ENCODE results near the gene FAAP100. TPM values are rescaled to one million over a fixed set of nuclear protein-coding genes. Genes with fewer than 3 reads are reported as not detected.
A peak's percentile ranks its signal among the peaks of the same experiment; 100 is the strongest.

The FAAP100 gene
- polyA plus RNA-seq, 1 of the 3 experiments (the other 2 are of a cell fraction), result 18.9 TPM

GRCh38 chr17:81528651-81529436 is 23.3 kb downstream of the FAAP100 start:
- H3K9me2 ChIP-seq, result no peaks in the 10 kb centered on the region
- no peak overlapping the region for H3K4me2 ChIP-seq
- TF ChIP-seq TCF12 (IDR thresholded peaks at IDR 0.05) (no peak), NFIC (IDR thresholded peaks at IDR 0.05; ENCODE audit: borderline replicate concordance) (no peak), ELF1 (IDR thresholded peaks at IDR 0.05) (no peak), MEF2A (IDR thresholded peaks at IDR 0.05; ENCODE audit: borderline replicate concordance, low read depth) (no peak), FOSL2 (IDR thresholded peaks at IDR 0.05; ENCODE audit: borderline replicate concordance, low read depth) (no peak), RAD21 (IDR thresholded peaks at IDR 0.05; ENCODE audit: low read length) (no peak), RFX5 (IDR thresholded peaks at IDR 0.05; ENCODE audit: low read length) (no peak), POLR2AphosphoS5 (IDR thresholded peaks at IDR 0.05; ENCODE audit: low read depth, low read length) (no peak), JUND (IDR thresholded peaks at IDR 0.05) (no peak), EZH2phosphoT487 (IDR thresholded peaks at IDR 0.05; ENCODE audit: borderline replicate concordance, low read depth) (no peak), RCOR1 (IDR thresholded peaks at IDR 0.05; ENCODE audit: low read length) (no peak), TEAD4 (IDR thresholded peaks at IDR 0.05; ENCODE audit: borderline replicate concordance, insufficient read depth) (no peak), TAF1 (IDR thresholded peaks at IDR 0.05; ENCODE audit: borderline replicate concordance, low read depth, low read length) (no peak), CHD2 (IDR thresholded peaks at IDR 0.05; ENCODE audit: low read length, partially characterized antibody) (no peak), YY1 (IDR thresholded peaks at IDR 0.05; ENCODE audit: low read depth) (no peak), NRF1 (IDR thresholded peaks at IDR 0.05; ENCODE audit: low read depth, low read length) (no peak)
- H4K20me1 ChIP-seq (ENCODE audit: insufficient read depth), result peaks cover under 1% of the 10 kb centered on the region; the same call in 1 of the 2 replicates
- H3F3A ChIP-seq (replicated peaks; ENCODE audit: insufficient read depth), result peaks cover 15% of the 10 kb centered on the region
- H3K9ac ChIP-seq, result no peak overlapping the region
- POLR2A ChIA-PET, result interaction anchor here (1.0 to 1.7 kb wide), 3 partner anchors 11 to 17 kb away, joined by 3 to 4 read pairs (median 3); no protein-coding TSS in a partner anchor
- H2AFZ ChIP-seq (ENCODE audit: low read depth), result no peak overlapping the region
- H3K36me3 ChIP-seq (replicated peaks in 1 of 2; ENCODE audit: control insufficient read depth in 1 of 2, insufficient read depth in 2 of 2, low read length in 1 of 2), result no peaks in the 10 kb centered on the region
- no peak overlapping the region for H3K27ac ChIP-seq (ENCODE audit: low read depth in 2 of 2, low read length in 1 of 2)
- H3K9me3 ChIP-seq, result no peaks in the 10 kb centered on the region
- CTCF ChIA-PET, result interaction anchor here (0.9 to 1.7 kb wide), 4 partner anchors 9 to 276 kb away, joined by 3 to 5 read pairs (median 3); no protein-coding TSS in a partner anchor
- H3K79me2 ChIP-seq (ENCODE audit: insufficient read depth), result no peaks in the 10 kb centered on the region
- no peaks in the 10 kb centered on the region for H3K27me3 ChIP-seq (ENCODE audit: insufficient read depth)
- H3K4me3 ChIP-seq (ENCODE audit: low read depth in 2 of 2, low read length in 1 of 2), result no peak overlapping the region
- peaks cover 0 to 11% of the 10 kb centered on the region in 2 experiments; a peak in 1 of 4 replicates for H3K4me1 ChIP-seq (ENCODE audit: control insufficient read depth in 1 of 2, insufficient read depth in 2 of 2, low read depth in 1 of 2, low read length in 1 of 2)
- DNase-seq, result peak; percentile 75
- WGBS (ENCODE audit: low lambda C conversion rate), result 27% methylated on average over 31 of the region's 62 CpGs

GRCh38 chr17:81528384-81528650 is 23.8 kb downstream of the FAAP100 start:
- CTCF ChIA-PET, result interaction anchor here (1.2 to 1.7 kb wide), 2 partner anchors 9 to 19 kb away, joined by 3 read pairs; no protein-coding TSS in a partner anchor
- H3K79me2 ChIP-seq (ENCODE audit: insufficient read depth), result no peaks in the 10 kb centered on the region
- H3K4me1 ChIP-seq (ENCODE audit: control insufficient read depth in 1 of 2, insufficient read depth in 2 of 2, low read depth in 1 of 2, low read length in 1 of 2), result peaks cover 0 to 12% of the 10 kb centered on the region in 2 experiments; a peak in 1 of 4 replicates
- H3K4me3 ChIP-seq (ENCODE audit: low read depth in 2 of 2, low read length in 1 of 2), result no peak overlapping the region
- TF ChIP-seq SMC3 (IDR thresholded peaks at IDR 0.05; ENCODE audit: low read depth, low read length) (no peak), RAD21 (IDR thresholded peaks at IDR 0.05; ENCODE audit: low read length) (no peak), RXRA (IDR thresholded peaks at IDR 0.05; ENCODE audit: borderline replicate concordance, low read depth) (no peak), ZBTB33 (IDR thresholded peaks at IDR 0.05; ENCODE audit: borderline replicate concordance, low read depth) (no peak), NRF1 (IDR thresholded peaks at IDR 0.05; ENCODE audit: low read depth, low read length) (no peak), FOSL2 (IDR thresholded peaks at IDR 0.05; ENCODE audit: borderline replicate concordance, low read depth) (no peak), POLR2AphosphoS5 (IDR thresholded peaks at IDR 0.05; ENCODE audit: low read depth, low read length) (no peak), IRF3 (IDR thresholded peaks at IDR 0.05; ENCODE audit: low read depth, low read length) (no peak)
- DNase-seq, result no peak
- H3F3A ChIP-seq (replicated peaks; ENCODE audit: insufficient read depth), result peaks cover 9% of the 10 kb centered on the region
- 67% methylated on average over 5 of the region's 20 CpGs for WGBS (ENCODE audit: low lambda C conversion rate)
- H3K27me3 ChIP-seq (ENCODE audit: insufficient read depth), result no peaks in the 10 kb centered on the region
- H3K36me3 ChIP-seq (replicated peaks in 1 of 2; ENCODE audit: control insufficient read depth in 1 of 2, insufficient read depth in 2 of 2, low read length in 1 of 2), result no peaks in the 10 kb centered on the region
- no peaks in the 10 kb centered on the region for H3K9me3 ChIP-seq
- H3K9ac ChIP-seq, result no peak overlapping the region
- H3K4me2 ChIP-seq, result no peak overlapping the region
- no peak overlapping the region for H3K27ac ChIP-seq (ENCODE audit: low read depth in 2 of 2, low read length in 1 of 2)
- H2AFZ ChIP-seq (ENCODE audit: low read depth), result no peak overlapping the region
- POLR2A ChIA-PET, result interaction anchor here (1.3 to 1.7 kb wide), 2 partner anchors 10 to 16 kb away, joined by 3 to 4 read pairs; no protein-coding TSS in a partner anchor
- H3K9me2 ChIP-seq, result no peaks in the 10 kb centered on the region
- H4K20me1 ChIP-seq (ENCODE audit: insufficient read depth), result peaks cover 5% of the 10 kb centered on the region; the same call in 1 of the 2 replicates
